Lower leg skin (tissue), 4 donors: Measurements from ENCODE around the gene SLC17A3. TPM values are rescaled to one million over a fixed set of nuclear protein-coding genes. Genes with fewer than 3 reads are reported as not detected.

ENCODE experiments used
- DNase-seq, 2 donors: peaks; one replicate each; pipeline ENCODE4 v3.0.0-alpha.2; 2019; ENCODE audit warnings: low spot score in 2 of 2
- H3K4me3 ChIP-seq: fragments of 200-600 bp; sonication (generic); 2 replicates; pipeline ENCODE4 v1.5.1; 2017; ENCODE audit warnings: mild to moderate bottlenecking, low read depth; ENCODE audit not compliant: poor library complexity, severe bottlenecking
- CTCF ChIP-seq, 3 donors: fragments of 450-650 bp; IDR thresholded peaks; one replicate each; pipeline ENCODE4 v1.5.1; 2016; ENCODE audit warnings: antibody characterized with exemption in 3 of 3, mild to moderate bottlenecking in 3 of 3, moderate library complexity in 2 of 3
- POLR2A ChIP-seq, 2 donors: fragments of 450-650 bp; IDR thresholded peaks; one replicate each; pipeline ENCODE4 v1.6.1; 2016 to 2017; ENCODE audit warnings: antibody characterized with exemption in 2 of 2, mild to moderate bottlenecking in 1 of 2, moderate library complexity in 1 of 2
- WGBS, 2 donors: methylation state at CpG; one replicate each; pipeline ENCODE4 v1.1.5; 2018; 5-methylcytosine and 5-hydroxymethylcytosine counted together
- intact Hi-C: fragments of 100-400 bp; cut with DNase I; formaldehyde crosslinking; loops from one replicate; pipeline ENCODE4 v1.15.0; 2023; ENCODE audit warnings: low total_unique reads
- total RNA-seq, 4 donors: library from RNA; depleted of rRNA; stranded (reverse); fragments of >200 nt; gene quantifications; one replicate each; pipeline ENCODE4 v1.1.0, GENCODE V29; 2016

SLC17A3 gene
- total RNA-seq, 4 donors from 2014 or later, result not detected

GRCh38 chr6:25880601-25881000 lies 6.6 kb upstream of the SLC17A3 start:
- WGBS, 2 donors, result 86 to 87% methylated on average over 4 of the region's 4 CpGs
- intact Hi-C loops, result no loop called here
- TF ChIP-seq CTCF (IDR thresholded peaks at IDR 0.05) (no peak), POLR2A (IDR thresholded peaks at IDR 0.05) (no peak)
- H3K4me3 ChIP-seq, result no peak overlapping the region
- no peak for DNase-seq

GRCh38 chr6:25878721-25879322 lies 4.8 kb upstream of the SLC17A3 start:
- H3K4me3 ChIP-seq, result no peak overlapping the region
- no peak for DNase-seq
- TF ChIP-seq CTCF (IDR thresholded peaks at IDR 0.05), result no peak
- no peak for TF ChIP-seq POLR2A (IDR thresholded peaks at IDR 0.05)
- 95 to 100% methylated on average over 2 of the region's 2 CpGs for WGBS, 2 donors
- intact Hi-C loops, result no loop called here

- no peak for DNase-seq
- 93 to 94% methylated on average over 3 of the region's 3 CpGs for WGBS, 2 donors
- intact Hi-C loops, result no loop called here
- H3K4me3 ChIP-seq, result no peak overlapping the region
- TF ChIP-seq POLR2A (IDR thresholded peaks at IDR 0.05), result no peak
- TF ChIP-seq CTCF (IDR thresholded peaks at IDR 0.05), result no peak
These were observed 2.0 kb upstream of the SLC17A3 start for GRCh38 chr6:25875926-25876602.

GRCh38 chr6:25875563-25875905 lies 1.5 kb upstream of the SLC17A3 start:
- 77 to 82% methylated on average over 3 of the region's 3 CpGs for WGBS, 2 donors

GRCh38 chr6:25874822-25875562 lies 949 bp upstream of the SLC17A3 start:
- TF ChIP-seq POLR2A (IDR thresholded peaks at IDR 0.05), result no peak
- no peak for TF ChIP-seq CTCF (IDR thresholded peaks at IDR 0.05)
- intact Hi-C loops, result no loop called here
- WGBS, 2 donors, result 85 to 86% methylated on average over 3 of the region's 3 CpGs
- no peak for DNase-seq
- H3K4me3 ChIP-seq, result no peak overlapping the region

More at GRCh38 chr6:25875563-25875905, 1.5 kb upstream of the SLC17A3 start:
- H3K4me3 ChIP-seq, result no peak overlapping the region
- no peak for DNase-seq
- intact Hi-C loops, result no loop called here
- no peak for TF ChIP-seq POLR2A (IDR thresholded peaks at IDR 0.05)
- TF ChIP-seq CTCF (IDR thresholded peaks at IDR 0.05), result no peak
